Cardiac septum (tissue), 1 donor: ENCODE measurements around the gene LOC128125822.

Source experiments
- DNase-seq: peaks from one replicate; pipeline ENCODE4 v3.0.0-alpha.2; 2020; ENCODE audit warnings: low spot score
- intact Hi-C: fragments of 100-400 bp; cut with DNase I; formaldehyde crosslinking; loops from one replicate; pipeline ENCODE4 v1.14.0; 2022
- donor health status: DM: no; HTN: no; CAD: no.

LOC128125822 gene

GRCh38 chr6:63553208-63553607, 19.1 kb upstream of the LOC128125822 start:
- DNase-seq = no peak
- intact Hi-C loops = no loop called here

DNA sequence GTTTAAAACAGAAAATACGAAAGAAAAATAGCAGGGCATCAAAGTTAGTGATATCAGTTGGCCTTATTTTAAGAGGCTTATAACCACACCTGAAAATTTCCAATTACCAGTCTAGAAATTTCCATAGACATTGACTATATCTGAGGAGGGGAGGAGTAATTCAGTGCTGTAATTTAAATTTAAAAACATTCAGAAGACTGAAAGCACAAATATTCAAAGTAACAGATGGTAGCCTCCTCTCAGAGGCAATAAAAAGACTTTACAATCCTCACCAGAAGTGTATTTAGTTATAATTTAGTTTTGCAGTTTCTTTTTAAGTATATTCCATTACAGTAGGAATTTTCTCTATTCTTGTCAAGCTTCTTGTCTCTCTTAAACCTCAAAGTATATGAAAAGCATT, 18.4 kb upstream of the LOC128125822 start:
- intact Hi-C loops = no loop called here
- DNase-seq = no peak

DNA sequence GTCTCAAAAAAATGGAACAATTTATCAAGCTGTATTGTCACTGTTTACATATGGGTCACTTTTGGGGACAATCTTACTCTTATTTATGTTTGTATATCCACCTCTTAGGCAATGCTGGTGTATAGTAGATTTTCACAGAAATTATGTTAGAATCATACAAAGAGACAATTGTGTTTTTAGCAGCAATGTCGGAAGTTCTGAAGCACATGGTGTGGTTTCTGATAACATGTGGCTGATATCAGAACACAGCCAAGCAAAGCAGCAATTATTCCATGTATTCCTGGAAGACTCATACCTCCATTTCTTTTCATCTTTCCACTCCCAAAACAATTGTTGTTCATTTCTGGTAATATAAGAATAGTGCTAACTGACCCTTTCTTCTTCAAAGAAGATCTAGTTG, 17.5 kb upstream of the LOC128125822 start:
- intact Hi-C loops = no loop called here
- DNase-seq = no peak

GRCh38 chr6:63556369-63556768, 15.9 kb upstream of the LOC128125822 start:
- DNase-seq = no peak
- intact Hi-C loops = no loop called here

DNA sequence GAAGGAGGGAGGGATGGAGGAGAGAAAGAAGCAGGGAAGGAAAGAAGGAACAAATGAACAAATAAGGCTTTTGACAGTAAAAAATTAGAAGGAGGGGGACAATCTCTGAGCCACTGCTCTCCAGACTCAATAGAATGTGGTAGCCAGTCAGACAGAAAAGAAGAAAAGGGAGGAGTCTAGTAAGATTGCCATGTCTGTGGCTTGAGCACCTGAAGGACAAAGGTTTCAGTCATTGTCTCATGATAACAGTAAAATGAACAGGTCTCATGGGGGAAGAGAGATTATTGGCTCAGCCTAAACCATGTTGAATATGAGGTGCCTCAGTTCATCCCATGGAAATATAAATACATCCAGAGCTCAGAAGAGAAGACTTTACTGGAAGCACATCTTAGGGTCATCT, 14.0 kb upstream of the LOC128125822 start:
- intact Hi-C loops = no loop called here
- no peak for DNase-seq

GRCh38 chr6:63560801-63561287, 11.4 kb upstream of the LOC128125822 start:
- DNase-seq = no peak
- intact Hi-C loops = no loop called here

GRCh38 chr6:63561288-63561687, 11.0 kb upstream of the LOC128125822 start:
- no peak for DNase-seq
- intact Hi-C loops = no loop called here

DNA sequence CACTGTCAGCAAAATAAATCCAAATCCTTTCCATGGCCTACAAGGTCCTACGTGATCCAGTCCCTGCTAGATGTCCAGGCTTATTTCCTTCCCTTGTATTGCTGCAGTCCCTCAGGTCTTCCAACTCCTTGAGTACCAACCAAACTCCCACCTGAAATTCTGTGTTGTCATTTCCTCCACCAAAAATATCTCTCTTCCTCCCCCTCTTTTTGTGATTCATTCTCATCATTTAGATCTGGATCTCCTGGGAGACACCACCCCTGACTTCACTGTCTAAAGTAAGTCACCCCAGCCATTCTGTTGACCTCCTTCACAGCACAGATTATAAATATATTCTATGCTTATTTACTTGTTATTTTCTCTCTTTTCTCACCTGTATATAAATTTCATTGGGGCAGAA, 9.0 kb upstream of the LOC128125822 start:
- intact Hi-C loops = no loop called here
- DNase-seq = no peak

DNA sequence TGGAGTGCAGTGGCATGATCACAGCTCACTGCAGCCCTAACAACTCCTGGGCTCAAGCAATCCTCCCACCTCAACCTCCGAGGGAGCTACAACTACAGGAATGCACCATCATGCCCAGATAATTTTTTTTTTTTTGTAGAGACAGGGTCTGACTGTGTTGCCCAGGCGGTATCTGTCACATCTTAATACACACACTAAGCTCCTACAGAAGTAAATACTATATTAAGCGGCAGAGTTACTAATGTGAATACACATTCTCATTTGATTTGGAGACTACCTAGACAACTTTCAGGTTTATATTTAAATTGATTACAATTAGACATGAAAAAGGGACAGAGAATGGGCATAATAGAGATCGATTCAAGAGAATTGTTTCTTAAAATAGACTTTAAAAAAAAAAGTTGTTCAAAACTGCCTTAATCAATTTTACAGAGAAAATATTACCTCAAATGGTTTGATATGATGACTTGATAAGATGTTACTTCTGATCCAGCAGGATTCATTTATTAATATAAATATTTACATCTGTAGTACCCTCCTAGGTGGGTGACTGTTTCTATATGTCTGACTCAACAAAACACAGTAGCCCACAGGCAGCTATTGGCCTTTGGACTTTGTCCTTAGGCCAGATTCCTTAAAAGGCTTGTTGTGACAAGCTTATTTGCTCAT, 7.1 kb upstream of the LOC128125822 start:
- no peak for DNase-seq
- intact Hi-C loops = no loop called here

DNA sequence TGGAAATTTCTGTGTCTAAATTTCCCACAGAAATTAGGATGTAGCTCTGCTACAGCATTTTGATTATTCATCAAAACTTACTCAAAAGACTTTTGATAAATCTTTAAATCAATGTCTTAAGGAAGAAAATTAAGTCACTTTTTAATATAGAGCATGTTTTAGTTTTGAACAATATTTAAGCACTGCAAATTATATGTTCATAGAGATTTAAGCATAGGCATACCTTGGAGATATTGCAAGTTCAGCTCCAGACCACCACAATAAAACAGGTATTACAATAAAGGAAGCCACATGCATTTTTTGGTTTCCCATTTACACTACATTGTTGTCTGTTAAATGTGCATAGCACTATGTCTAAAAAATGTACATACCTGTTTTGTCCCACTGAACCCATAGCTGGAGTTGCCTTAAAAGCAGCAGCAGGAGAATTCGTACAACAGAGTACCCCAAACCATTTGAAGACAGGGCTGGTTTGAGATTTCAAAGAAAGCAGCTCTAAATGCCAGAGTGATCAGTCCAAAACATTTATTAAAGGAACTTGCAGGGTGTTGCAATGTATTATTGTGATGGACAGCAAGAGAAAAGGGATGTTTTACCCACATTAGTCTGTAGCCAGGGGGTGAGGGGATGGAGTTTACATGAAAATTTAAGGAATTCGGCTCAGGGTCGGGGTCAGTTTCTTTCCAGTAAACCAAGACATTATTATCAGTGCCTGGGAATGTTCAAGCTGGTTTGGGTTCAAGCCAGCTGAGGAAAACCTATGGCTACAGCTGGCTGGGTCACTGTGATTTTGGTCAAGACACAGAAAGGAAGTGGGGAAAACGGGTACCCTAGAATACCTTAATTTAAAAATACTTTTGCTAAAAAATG, 6.3 kb upstream of the LOC128125822 start:
- DNase-seq = no peak
- intact Hi-C loops = no loop called here

GRCh38 chr6:63567966-63568365, 4.3 kb upstream of the LOC128125822 start:
- DNase-seq = no peak
- intact Hi-C loops = no loop called here

DNA sequence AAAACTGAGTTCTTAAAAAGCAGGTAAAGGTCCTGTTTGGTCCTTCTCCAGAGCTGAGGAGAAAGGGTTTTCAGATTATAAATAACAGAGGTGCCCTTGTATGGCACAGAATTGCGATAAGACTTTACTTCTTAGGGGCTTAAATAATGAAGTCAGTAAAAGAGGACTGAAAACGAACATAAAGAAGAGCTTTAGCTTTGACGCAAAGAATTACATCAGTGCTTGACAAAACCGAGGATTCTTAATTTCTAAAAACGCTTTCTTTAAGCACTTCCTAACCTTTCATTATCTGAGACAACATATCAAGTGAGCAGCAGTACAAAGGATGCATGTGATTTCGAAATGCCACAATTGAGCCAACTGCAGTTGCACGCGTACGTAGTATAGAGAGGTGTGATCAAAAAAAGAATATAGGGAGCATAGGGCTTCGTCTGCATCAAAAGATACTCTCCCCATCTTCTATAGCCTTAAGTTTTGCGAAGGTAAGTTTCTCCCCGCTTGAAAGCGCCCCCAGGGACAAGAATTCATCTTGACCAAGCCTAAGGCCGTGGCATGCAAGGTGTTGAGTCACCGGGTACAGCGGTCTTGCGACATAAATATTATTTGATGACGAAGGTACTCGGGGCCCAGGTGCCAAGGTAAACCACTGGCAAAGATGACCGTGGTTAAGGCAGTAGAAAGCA, 778 bp upstream of the LOC128125822 start:
- intact Hi-C loops = loop anchor here (2.0 to 10.0 kb wide), 2 partner anchors 63 to 217 kb away; partner anchors contain the start of gene PHF3
- peak; percentile 77 for DNase-seq

GRCh38 chr6:63572747-63573075, 431 bp downstream of the LOC128125822 start:
- intact Hi-C loops = loop anchor here (2.0 to 10.0 kb wide), 2 partner anchors 62 to 218 kb away; partner anchors contain the start of gene PHF3
- no peak for DNase-seq

- DNase-seq = peak; percentile 92
- intact Hi-C loops = loop anchor here (2.0 to 10.0 kb wide), 2 partner anchors 62 to 218 kb away; partner anchors contain the start of gene PHF3
Measured at GRCh38 chr6:63573076-63573898, 1.0 kb downstream of the LOC128125822 start.

- intact Hi-C loops = loop anchor here (2.0 to 10.0 kb wide), 2 partner anchors 61 to 219 kb away; partner anchors contain the start of gene PHF3
- DNase-seq = no peak
Measured at GRCh38 chr6:63573899-63574553, 1.7 kb downstream of the LOC128125822 start.

DNA sequence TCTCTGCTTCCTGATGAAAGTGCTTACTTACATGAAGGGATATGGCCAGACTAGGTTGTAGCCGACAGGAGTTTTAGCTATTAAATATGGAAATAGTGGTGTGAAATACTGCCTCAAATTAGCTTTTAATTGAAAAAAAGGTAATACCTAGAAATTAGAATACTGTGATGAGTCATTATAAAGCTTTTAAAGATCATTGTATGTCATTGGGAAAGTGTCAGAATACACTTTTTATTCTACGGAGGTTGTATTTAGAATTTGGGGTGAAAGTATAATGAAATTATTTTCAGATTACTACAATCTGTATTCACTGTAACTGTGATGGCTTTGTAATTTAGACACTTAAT, 2.2 kb downstream of the LOC128125822 start:
- intact Hi-C loops = loop anchor here (10.0 kb wide), 1 partner anchor 220 kb away; no protein-coding TSS in a partner anchor
- no peak for DNase-seq

DNA sequence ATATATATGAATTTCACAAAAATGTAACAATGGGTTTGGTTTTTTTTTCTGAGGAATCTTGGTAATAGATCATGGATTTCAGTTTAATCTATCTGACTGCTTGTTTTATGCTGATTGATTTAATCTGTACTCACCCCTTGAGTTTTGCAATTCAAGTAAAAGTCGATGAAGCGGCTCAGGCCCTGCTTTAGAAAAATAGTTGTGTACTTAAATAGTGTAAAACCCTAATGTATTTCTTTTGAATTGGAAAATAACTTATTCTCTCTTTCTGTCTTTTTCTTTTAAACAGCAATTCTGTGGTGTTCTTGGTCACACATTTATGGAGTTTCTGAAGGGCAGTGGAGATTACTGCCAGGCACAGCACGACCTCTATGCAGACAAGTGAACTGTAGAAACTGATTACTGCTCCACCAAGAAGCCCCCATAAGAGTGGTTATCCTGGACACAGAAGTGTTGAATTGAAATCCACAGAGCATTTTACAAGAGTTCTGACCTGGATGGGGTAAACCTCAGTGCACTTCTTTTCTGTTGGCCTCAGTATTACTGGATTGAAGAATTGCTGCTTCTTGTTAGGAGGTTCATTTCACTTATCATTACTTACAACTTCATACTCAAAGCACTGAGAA, 4.0 kb downstream of the LOC128125822 start:
- no peak for DNase-seq
- intact Hi-C loops = loop anchor here (10.0 kb wide), 1 partner anchor 221 kb away; no protein-coding TSS in a partner anchor

DNA sequence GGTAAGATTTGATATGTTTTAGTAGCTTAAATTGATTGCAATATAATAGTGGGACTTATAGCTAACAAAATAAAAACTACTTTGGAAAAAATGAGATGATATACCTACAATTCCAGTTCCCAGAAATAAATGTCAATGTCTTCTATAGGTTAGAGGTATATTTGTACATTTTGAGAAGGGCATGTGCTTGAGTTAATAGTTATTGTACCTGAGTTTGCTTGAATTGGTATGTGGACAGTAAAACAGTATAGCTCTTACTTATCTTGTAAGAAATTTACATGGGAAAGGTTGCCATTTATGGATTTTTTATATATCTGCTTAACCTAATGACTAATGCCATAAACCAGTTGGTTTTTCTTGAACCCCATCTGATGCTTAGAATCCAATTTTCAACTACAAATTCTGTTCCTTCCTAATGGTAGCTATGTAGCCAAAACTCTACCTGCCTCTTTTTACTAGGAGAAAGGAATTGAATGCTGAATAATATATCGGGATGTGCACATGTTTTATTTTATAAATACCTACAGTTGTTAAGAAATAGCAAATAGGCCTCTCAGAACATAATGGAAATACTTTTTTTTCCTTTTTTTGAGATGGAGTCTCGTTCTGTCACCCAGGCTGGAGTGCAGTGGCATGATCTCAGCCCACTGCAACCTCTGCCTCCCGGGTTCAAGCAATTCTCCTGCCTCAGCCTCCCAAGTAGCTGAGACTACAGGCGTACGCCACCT, 4.9 kb downstream of the LOC128125822 start:
- intact Hi-C loops = loop anchor here (10.0 kb wide), 1 partner anchor 222 kb away; no protein-coding TSS in a partner anchor
- DNase-seq = no peak
